Pancreas (tissue), 10 donors: ENCODE results near the gene SAE1. TPM values are rescaled to one million over a fixed set of nuclear protein-coding genes. Genes with fewer than 3 reads are reported as not detected.

Source experiments
- ATAC-seq, 4 donors: fragments of 200-7000 bp; cut with Tn5 transposase; one replicate each; pipeline versions ENCODE4 v1.8.0 to v1.9.1; 2020; ENCODE audit warnings: mild to moderate bottlenecking in 4 of 4, moderate library complexity in 4 of 4
- DNase-seq, 6 donors: peaks; one replicate each; pipeline ENCODE4 v3.0.0-alpha.2; 2020
- FAIRE-seq: peaks from 2 replicates; lab custom pipeline; 2012; peaks lifted over from hg19 to GRCh38; lab: Jason Lieb, UNC
- H3K27ac ChIP-seq, 4 donors: fragments of 200-600 bp; sonication (generic); 1 replicate in 3 of 4; 2 replicates in 1 of 4; pipeline versions ENCODE4 v1.5.0 to v1.8.0; 2020
- H3K27me3 ChIP-seq, 4 donors: fragments of 200-600 bp; one replicate each; pipeline ENCODE4 v1.8.0; 2021
- H3K36me3 ChIP-seq, 3 donors: fragments of 200-600 bp; sonication (generic) in 1 of 3; one replicate each; pipeline versions ENCODE4 v1.5.0 to v1.8.0; 2020 to 2021
- H3K4me1 ChIP-seq, 3 donors: fragments of 200-600 bp; one replicate each; pipeline ENCODE4 v1.8.0; 2021
- H3K4me3 ChIP-seq, 4 donors: fragments of 200-600 bp; sonication (generic) in 2 of 4; one replicate each; pipeline versions ENCODE4 v1.5.0 to v1.8.0; 2020 to 2021
- H3K9me3 ChIP-seq, 4 donors: fragments of 200-600 bp; one replicate each; pipeline ENCODE4 v1.8.0; 2021
- WGBS, 2 donors: extraction: QIAGEN DNeasy Blood & Tissue Kit; methylation state at CpG; one replicate each; pipeline ENCODE4 v1.1.7; 2013; 5-methylcytosine and 5-hydroxymethylcytosine counted together
- intact Hi-C, 3 donors: fragments of 100-400 bp; cut with DNase I; formaldehyde crosslinking; loops; one replicate each; pipeline versions ENCODE4 v1.11.1 to v1.14.2; 2022
- polyA plus RNA-seq, 2 donors: library from polyadenylated mRNA; stranded (reverse); fragments of 200-250 nt; gene quantifications; one replicate each; pipeline ENCODE4 v1.2.3, GENCODE V29; 2013
- total RNA-seq, 6 donors: library from RNA; stranded (reverse); fragmentation: NEBNext Ultra II Directional in 4 of 6; extraction: Animal tissue kit (Norgen Biotek cat#: 25700) in 4 of 6; gene quantifications; one replicate each; pipeline versions ENCODE4 v1.2.1 to v1.2.4, GENCODE V29; 2021 to 2023
- TF ChIP-seq, protein P1 (sequence below), 4 donors: fragments of 200-600 bp; sonication (generic) in 3 of 4; IDR thresholded peaks; one replicate each; pipeline versions ENCODE4 v1.5.0 to v1.8.0; 2021; ENCODE audit warnings: antibody characterized with exemption in 4 of 4
- donor health status: healthy with polysubstance abuse.
- donor health status: DM: no; HTN: no; CAD: no; lungs with moderate emphysema.
- donor health status: DM: no; HTN: no; CAD: no.
- donor health status: control.
- donor health status: control.
- donor health status: Bipolar disorder and iron deficiency.
- donor health status: DM: yes; HTN: yes; CAD: no.
- donor health status: DM: no; HTN: no; CAD: no.
- donor health status: DM: no; HTN: no; CAD: no.
- donor health status: DM: yes; HTN: yes; CAD: no.

The SAE1 gene
- total and polyA plus RNA-seq, 8 donors = 10.0 to 25.8 (median 20.1) TPM

DNA sequence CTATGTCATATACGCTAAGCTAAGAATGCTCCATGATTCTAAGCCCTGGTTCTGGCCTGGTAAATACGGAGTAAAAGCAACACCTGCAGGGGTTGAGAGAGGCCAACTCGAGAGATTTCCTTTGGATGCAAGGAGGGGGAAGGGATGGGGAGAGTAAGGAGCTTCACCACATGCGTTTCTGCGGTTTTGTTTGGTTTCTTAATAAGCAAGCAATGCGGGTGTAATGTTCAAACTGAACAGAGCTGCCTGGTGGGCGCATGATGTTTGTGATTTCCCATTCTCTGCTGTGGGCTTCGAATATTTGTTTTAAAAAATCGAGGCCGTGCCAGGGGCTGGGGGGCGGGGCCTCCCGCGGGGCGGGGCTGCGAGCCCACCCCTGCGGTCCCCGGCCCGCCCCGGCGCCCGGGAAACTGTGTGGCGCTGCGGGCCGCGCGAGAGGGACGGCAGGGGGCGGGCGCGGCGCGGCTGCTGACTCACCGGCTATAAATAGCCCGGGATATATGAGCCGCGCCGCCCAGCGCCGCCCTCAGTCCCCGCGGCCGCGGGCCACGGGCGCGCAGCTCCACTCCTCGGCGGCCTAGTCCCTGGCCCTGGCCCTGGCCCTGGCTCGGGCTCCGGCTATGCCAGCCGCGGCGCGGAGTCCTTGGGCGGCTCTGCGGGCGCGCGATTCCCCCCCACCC is 95.3 kb downstream of the SAE1 start:
- Histone ChIP-seq H3K9me3 (no peaks in the 10 kb centered on the region), H3K27me3 (no peaks in the 10 kb centered on the region), H3K36me3 (peaks cover 0 to 13% (median 8%) of the 10 kb centered on the region in 3 donors), H3K4me1 (peaks cover 0 to 18% (median 5%) of the 10 kb centered on the region in 3 donors), H3K27ac (peak overlapping the region; percentile 93 to 97 (median 96)), H3K4me3 (peak overlapping the region; percentile 31 to 99 (median 73))
- intact Hi-C loops = no loop called here
- DNase-seq = peak; percentile 83 to 98 (median 92)
- ATAC-seq = peak; percentile 73 to 82 (median 78)
- WGBS, 2 donors = 2 to 4% methylated on average over 39 to 59 of the region's 59 CpGs
- TF ChIP-seq, protein P1, sequence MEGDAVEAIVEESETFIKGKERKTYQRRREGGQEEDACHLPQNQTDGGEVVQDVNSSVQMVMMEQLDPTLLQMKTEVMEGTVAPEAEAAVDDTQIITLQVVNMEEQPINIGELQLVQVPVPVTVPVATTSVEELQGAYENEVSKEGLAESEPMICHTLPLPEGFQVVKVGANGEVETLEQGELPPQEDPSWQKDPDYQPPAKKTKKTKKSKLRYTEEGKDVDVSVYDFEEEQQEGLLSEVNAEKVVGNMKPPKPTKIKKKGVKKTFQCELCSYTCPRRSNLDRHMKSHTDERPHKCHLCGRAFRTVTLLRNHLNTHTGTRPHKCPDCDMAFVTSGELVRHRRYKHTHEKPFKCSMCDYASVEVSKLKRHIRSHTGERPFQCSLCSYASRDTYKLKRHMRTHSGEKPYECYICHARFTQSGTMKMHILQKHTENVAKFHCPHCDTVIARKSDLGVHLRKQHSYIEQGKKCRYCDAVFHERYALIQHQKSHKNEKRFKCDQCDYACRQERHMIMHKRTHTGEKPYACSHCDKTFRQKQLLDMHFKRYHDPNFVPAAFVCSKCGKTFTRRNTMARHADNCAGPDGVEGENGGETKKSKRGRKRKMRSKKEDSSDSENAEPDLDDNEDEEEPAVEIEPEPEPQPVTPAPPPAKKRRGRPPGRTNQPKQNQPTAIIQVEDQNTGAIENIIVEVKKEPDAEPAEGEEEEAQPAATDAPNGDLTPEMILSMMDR (IDR thresholded peaks at IDR 0.05) = peak in 3 of 4 donors; percentile 17 to 29 (median 20)
- FAIRE-seq = no peak

GRCh38 chr19:47226426-47227351 is 96.1 kb downstream of the SAE1 start:
- ATAC-seq (peak; percentile 23 to 52 (median 36)), DNase-seq (peak; percentile 61 to 82 (median 75)), FAIRE-seq (no peak)
- 13 to 14% methylated on average over 54 to 56 of the region's 56 CpGs for WGBS, 2 donors
- peaks cover 0 to 20% (median 6%) of the 10 kb centered on the region in 3 donors for H3K4me1 ChIP-seq
- H3K27ac ChIP-seq = peak overlapping the region; percentile 93 to 97 (median 96)
- no peaks in the 10 kb centered on the region for H3K27me3 ChIP-seq
- peaks cover 0 to 5% (median under 1%) of the 10 kb centered on the region in 3 donors for H3K36me3 ChIP-seq
- intact Hi-C loops = no loop called here
- H3K4me3 ChIP-seq = peak overlapping the region; percentile 31 to 99 (median 73)
- H3K9me3 ChIP-seq = no peaks in the 10 kb centered on the region
- TF ChIP-seq, protein P1 (IDR thresholded peaks at IDR 0.05) = no peak

GRCh38 chr19:47227352-47228167 is 96.9 kb downstream of the SAE1 start:
- peaks cover 0 to 26% (median 14%) of the 10 kb centered on the region in 3 donors for H3K4me1 ChIP-seq
- WGBS, 2 donors = 12 to 14% methylated on average over 26 to 27 of the region's 27 CpGs
- TF ChIP-seq, protein P1 (IDR thresholded peaks at IDR 0.05) = no peak

DNA sequence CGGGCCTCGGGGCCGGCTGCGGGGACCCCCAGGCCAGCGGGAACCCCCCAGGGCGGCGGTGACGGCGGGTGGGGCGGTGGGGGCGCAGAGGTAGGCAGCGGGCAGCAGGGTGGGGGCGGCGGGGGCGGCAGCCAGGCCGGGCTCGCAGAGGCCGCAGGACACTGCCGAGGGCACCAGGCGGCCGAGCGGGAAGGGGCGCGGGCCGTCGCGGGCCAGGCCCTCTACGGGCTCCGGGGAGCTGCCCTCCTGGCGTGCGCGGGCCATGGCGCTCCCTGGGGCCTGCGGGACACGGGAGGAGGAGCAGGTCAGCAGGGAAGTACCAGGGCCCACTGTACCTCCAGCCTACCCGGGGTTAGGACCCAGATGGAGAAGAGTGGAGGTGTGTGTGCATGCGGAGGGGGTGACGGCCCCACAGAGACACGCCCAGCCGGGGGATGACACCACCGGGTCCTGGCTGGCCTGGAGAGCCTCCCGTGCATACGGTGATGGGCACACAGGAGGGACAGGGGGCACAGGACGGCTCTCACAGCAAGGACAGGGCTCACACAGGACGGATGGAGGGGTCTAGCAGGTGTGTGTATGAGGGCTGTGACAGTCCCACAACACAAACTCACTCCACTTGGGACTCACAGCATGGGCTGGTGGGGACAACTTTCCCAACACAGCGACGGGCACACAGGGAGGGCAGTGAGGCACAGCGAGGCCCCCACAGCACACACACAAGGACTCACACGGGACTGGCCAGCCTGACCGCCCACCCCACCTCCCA is 97.7 kb downstream of the SAE1 start:
- no peak for FAIRE-seq
- intact Hi-C loops = no loop called here
- Histone ChIP-seq H3K4me1 (peaks cover 0 to 26% (median 19%) of the 10 kb centered on the region in 3 donors), H3K36me3 (no peaks in the 10 kb centered on the region), H3K4me3 (peak overlapping the region; percentile 23 to 99 (median 65)), H3K27ac (peak overlapping the region in 3 of 4 donors; percentile 46 to 97 (median 96)), H3K9me3 (no peaks in the 10 kb centered on the region), H3K27me3 (no peaks in the 10 kb centered on the region)
- TF ChIP-seq, protein P1 (IDR thresholded peaks at IDR 0.05) = no peak
- ATAC-seq = peak in 2 of 4 donors; percentile 0 to 1
- 14 to 19% methylated on average over 28 to 50 of the region's 50 CpGs for WGBS, 2 donors
- peak in 5 of 6 donors; percentile 43 to 80 (median 57) for DNase-seq

More at GRCh38 chr19:47227352-47228167, 96.9 kb downstream of the SAE1 start:
- H3K4me3 ChIP-seq = peak overlapping the region in 3 of 4 donors; percentile 47 to 99 (median 99)
- intact Hi-C loops = no loop called here
- H3K36me3 ChIP-seq = no peaks in the 10 kb centered on the region
- peak overlapping the region; percentile 93 to 97 (median 96) for H3K27ac ChIP-seq
- DNase-seq (peak; percentile 77 to 90 (median 84)), FAIRE-seq (no peak), ATAC-seq (peak; percentile 9 to 44 (median 22))
- no peaks in the 10 kb centered on the region for H3K27me3 ChIP-seq
- H3K9me3 ChIP-seq = no peaks in the 10 kb centered on the region
